ENCODE measurements around the gene GSN.

Gene GSN

GRCh38 chr9:121260457-121261106 is 7.4 kb upstream of the GSN start:
- TF ChIP-seq CTCF (IDR thresholded peaks at IDR 0.05; ENCODE audit: low read depth, low read length) (no peak), MYC (IDR thresholded peaks at IDR 0.05; ENCODE audit: low read depth, low read length) (no peak), POLR2A (IDR thresholded peaks at IDR 0.05; ENCODE audit: extremely low read depth, insufficient read length) (no peak), MAX (IDR thresholded peaks at IDR 0.05; ENCODE audit: low read depth, low read length) (no peak)
- no peak overlapping the region for H3K4me3 ChIP-seq (ENCODE audit: low read depth, low read length)
- DNase-seq (ENCODE audit: low read depth), result no peak

- DNase-seq (ENCODE audit: low read depth), result peak; percentile 48
- no peak overlapping the region for H3K4me3 ChIP-seq (ENCODE audit: low read depth, low read length)
- TF ChIP-seq MAX (IDR thresholded peaks at IDR 0.05; ENCODE audit: low read depth, low read length) (no peak), POLR2A (IDR thresholded peaks at IDR 0.05; ENCODE audit: extremely low read depth, insufficient read length) (no peak), CTCF (IDR thresholded peaks at IDR 0.05; ENCODE audit: low read depth, low read length) (no peak), MYC (IDR thresholded peaks at IDR 0.05; ENCODE audit: low read depth, low read length) (no peak)
These were observed 6.9 kb upstream of the GSN start for GRCh38 chr9:121261107-121261460.

- no peak overlapping the region for H3K4me3 ChIP-seq (ENCODE audit: low read depth, low read length)
- DNase-seq (ENCODE audit: low read depth), result no peak
- TF ChIP-seq CTCF (IDR thresholded peaks at IDR 0.05; ENCODE audit: low read depth, low read length) (no peak), MYC (IDR thresholded peaks at IDR 0.05; ENCODE audit: low read depth, low read length) (no peak), POLR2A (IDR thresholded peaks at IDR 0.05; ENCODE audit: extremely low read depth, insufficient read length) (no peak), MAX (IDR thresholded peaks at IDR 0.05; ENCODE audit: low read depth, low read length) (no peak)
These were observed 6.2 kb upstream of the GSN start for GRCh38 chr9:121261755-121262154.

GRCh38 chr9:121262423-121262822 is 5.5 kb upstream of the GSN start:
- DNase-seq (ENCODE audit: low read depth), result no peak
- H3K4me3 ChIP-seq (ENCODE audit: low read depth, low read length), result no peak overlapping the region
- no peak for TF ChIP-seq POLR2A (IDR thresholded peaks at IDR 0.05; ENCODE audit: extremely low read depth, insufficient read length)
- TF ChIP-seq CTCF (IDR thresholded peaks at IDR 0.05; ENCODE audit: low read depth, low read length), result no peak
- TF ChIP-seq MAX (IDR thresholded peaks at IDR 0.05; ENCODE audit: low read depth, low read length), result no peak
- no peak for TF ChIP-seq MYC (IDR thresholded peaks at IDR 0.05; ENCODE audit: low read depth, low read length)

- no peak for TF ChIP-seq MAX (IDR thresholded peaks at IDR 0.05; ENCODE audit: low read depth, low read length)
- no peak for TF ChIP-seq MYC (IDR thresholded peaks at IDR 0.05; ENCODE audit: low read depth, low read length)
- TF ChIP-seq POLR2A (IDR thresholded peaks at IDR 0.05; ENCODE audit: extremely low read depth, insufficient read length), result no peak
- no peak for TF ChIP-seq CTCF (IDR thresholded peaks at IDR 0.05; ENCODE audit: low read depth, low read length)
- DNase-seq (ENCODE audit: low read depth), result no peak
- no peak overlapping the region for H3K4me3 ChIP-seq (ENCODE audit: low read depth, low read length)
These were observed 5.0 kb upstream of the GSN start for GRCh38 chr9:121262953-121263352.
